Right atrium auricular region (tissue), 2 donors: ENCODE data around the gene STRADA. TPM values are rescaled to one million over a fixed set of nuclear protein-coding genes. Genes with fewer than 3 reads are reported as not detected.
A peak's percentile ranks its signal among the peaks of the same experiment; 100 is the strongest.

ENCODE experiments used
- DNase-seq: peaks from one replicate; pipeline ENCODE4 v3.0.0-alpha.2; 2019; ENCODE audit warnings: low spot score
- H3K27ac ChIP-seq, 2 donors: fragments of 200-600 bp; sonication (generic); 1 replicate in 1 of 2; 2 replicates in 1 of 2; pipeline ENCODE4 v1.5.1; 2016 to 2019
- H3K27me3 ChIP-seq, 2 donors: fragments of 200-600 bp; sonication (generic); one replicate each; pipeline versions ENCODE4 v1.5.1 to v1.6.0; 2017 to 2019
- H3K36me3 ChIP-seq: fragments of 200-600 bp; sonication (generic); one replicate; pipeline ENCODE4 v1.5.1; 2016
- H3K4me1 ChIP-seq, 2 donors: fragments of 200-600 bp; sonication (generic); one replicate each; pipeline versions ENCODE4 v1.5.1 to v1.6.0; 2017 to 2019
- H3K4me3 ChIP-seq, 2 donors: fragments of 200-600 bp; sonication (generic); 1 replicate in 1 of 2; 2 replicates in 1 of 2; pipeline ENCODE4 v1.5.1; 2017 to 2019; ENCODE audit warnings: mild to moderate bottlenecking in 1 of 2, moderate library complexity in 1 of 2
- H3K9me3 ChIP-seq, 2 donors: fragments of 200-600 bp; sonication (generic); one replicate each; pipeline ENCODE4 v1.5.1; 2019
- CTCF ChIP-seq, 2 donors: fragments of 200-600 bp; sonication (generic); IDR thresholded peaks; one replicate each; pipeline ENCODE4 v1.5.1; 2019; ENCODE audit warnings: antibody characterized with exemption in 2 of 2
- total RNA-seq, 2 donors: library from RNA; depleted of rRNA; stranded (reverse); fragments of >200 nt; gene quantifications; one replicate each; pipeline ENCODE4 v1.1.0, GENCODE V29; 2016

STRADA gene, protein sequence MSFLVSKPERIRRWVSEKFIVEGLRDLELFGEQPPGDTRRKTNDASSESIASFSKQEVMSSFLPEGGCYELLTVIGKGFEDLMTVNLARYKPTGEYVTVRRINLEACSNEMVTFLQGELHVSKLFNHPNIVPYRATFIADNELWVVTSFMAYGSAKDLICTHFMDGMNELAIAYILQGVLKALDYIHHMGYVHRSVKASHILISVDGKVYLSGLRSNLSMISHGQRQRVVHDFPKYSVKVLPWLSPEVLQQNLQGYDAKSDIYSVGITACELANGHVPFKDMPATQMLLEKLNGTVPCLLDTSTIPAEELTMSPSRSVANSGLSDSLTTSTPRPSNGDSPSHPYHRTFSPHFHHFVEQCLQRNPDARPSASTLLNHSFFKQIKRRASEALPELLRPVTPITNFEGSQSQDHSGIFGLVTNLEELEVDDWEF
- 10 to 100 TPM; 13.1 to 14.4 TPM for total RNA-seq

GRCh38 chr17:63741408-63742173 lies at the start of gene STRADA:
Gene STRADA (minus strand): TSS chr17:63741799. CDS start chr17:63728369, 13,430 bp downstream.
- Histone ChIP-seq H3K27me3 (no peaks in the 10 kb centered on the region), H3K36me3 (peaks cover 14% of the 10 kb centered on the region), H3K27ac (peak within 1 kb of the TSS; percentile 90 to 94), H3K4me1 (peaks cover 0 to 15% of the 10 kb centered on the region in 2 donors), H3K9me3 (no peaks in the 10 kb centered on the region), H3K4me3 (peak within 1 kb of the TSS; percentile 84 to 94)
- peak; percentile 97 for DNase-seq
- peak in 1 of 2 donors; percentile 25 for TF ChIP-seq CTCF (IDR thresholded peaks at IDR 0.05)

DNA sequence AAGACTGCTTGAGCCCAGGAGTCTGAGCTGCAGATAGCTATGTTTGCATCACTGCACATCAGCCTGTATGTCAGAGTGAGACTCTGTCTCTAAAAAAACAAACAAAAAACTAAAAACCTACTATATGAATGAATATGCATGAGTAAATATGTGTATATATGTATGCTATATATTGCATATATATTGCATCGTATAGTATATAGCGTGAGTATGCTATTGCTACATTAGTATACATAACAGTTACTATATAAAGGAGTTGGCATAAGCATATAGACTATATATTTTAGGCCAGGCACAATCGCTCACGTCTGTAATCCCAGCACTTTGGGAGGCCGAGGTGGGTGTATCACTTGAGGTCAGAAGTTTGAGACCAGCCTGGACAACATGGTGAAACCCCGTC lies 48.5 kb upstream of the STRADA start:
- Histone ChIP-seq H3K9me3 (no peaks in the 10 kb centered on the region), H3K27ac (no peak overlapping the region), H3K4me3 (no peak overlapping the region), H3K36me3 (peaks cover 77% of the 10 kb centered on the region), H3K27me3 (no peaks in the 10 kb centered on the region), H3K4me1 (no peaks in the 10 kb centered on the region)
- DNase-seq, result no peak
- no peak for TF ChIP-seq CTCF (IDR thresholded peaks at IDR 0.05)

- Histone ChIP-seq H3K9me3 (no peaks in the 10 kb centered on the region), H3K4me1 (peaks cover 0 to 5% of the 10 kb centered on the region in 2 donors), H3K27me3 (no peaks in the 10 kb centered on the region), H3K4me3 (no peak overlapping the region), H3K36me3 (peaks cover 48% of the 10 kb centered on the region), H3K27ac (no peak overlapping the region)
- DNase-seq, result no peak
- TF ChIP-seq CTCF (IDR thresholded peaks at IDR 0.05), result no peak
These were observed 45.5 kb upstream of the STRADA start for GRCh38 chr17:63786971-63787711.

DNA sequence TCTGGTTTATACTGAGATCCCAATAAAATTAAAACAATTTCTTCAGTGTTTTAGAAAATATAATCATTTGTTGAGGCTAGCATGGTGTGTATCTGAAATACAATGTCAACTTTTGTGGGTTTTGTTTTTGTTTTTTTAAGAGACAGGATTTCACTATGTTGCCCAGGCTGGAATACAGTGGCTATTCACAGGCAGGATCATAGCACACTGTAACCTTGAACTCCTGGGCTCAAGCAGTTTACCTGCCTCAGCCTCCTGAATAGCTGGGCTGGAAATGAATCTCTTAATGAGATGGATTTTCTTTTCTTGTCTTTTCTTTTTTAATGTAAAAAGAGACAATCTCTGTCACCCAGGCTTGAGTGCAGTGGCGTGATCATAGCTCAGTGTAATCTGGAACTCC lies 44.5 kb upstream of the STRADA start:
- TF ChIP-seq CTCF (IDR thresholded peaks at IDR 0.05), result no peak
- Histone ChIP-seq H3K36me3 (peaks cover 43% of the 10 kb centered on the region), H3K9me3 (no peaks in the 10 kb centered on the region), H3K4me1 (peaks cover 0 to 5% of the 10 kb centered on the region in 2 donors), H3K27me3 (no peaks in the 10 kb centered on the region), H3K4me3 (no peak overlapping the region), H3K27ac (no peak overlapping the region)
- no peak for DNase-seq

DNA sequence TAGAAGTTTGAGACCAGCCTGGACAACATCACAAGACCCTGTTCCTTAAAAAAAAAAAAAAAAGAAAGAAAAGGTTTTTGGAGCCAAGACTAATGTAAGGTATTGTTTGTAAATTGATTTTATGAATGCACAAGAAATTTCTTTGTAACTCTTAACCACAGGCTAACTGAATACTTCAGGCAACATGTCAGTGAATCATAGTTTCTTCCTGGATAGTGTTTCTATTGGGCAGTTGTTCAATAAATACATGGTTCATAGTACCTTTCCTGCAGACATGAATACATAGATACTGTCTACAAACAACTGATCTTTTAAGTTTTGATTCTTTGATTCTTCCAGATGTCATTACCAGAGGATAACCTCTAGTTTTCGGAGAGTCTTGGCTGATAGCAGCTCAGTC lies 44.0 kb upstream of the STRADA start:
- H3K9me3 ChIP-seq, result no peaks in the 10 kb centered on the region
- no peak for TF ChIP-seq CTCF (IDR thresholded peaks at IDR 0.05)
- no peaks in the 10 kb centered on the region for H3K27me3 ChIP-seq
- H3K4me1 ChIP-seq, result peaks cover 0 to 7% of the 10 kb centered on the region in 2 donors
- no peak overlapping the region for H3K4me3 ChIP-seq
- H3K27ac ChIP-seq, result no peak overlapping the region
- DNase-seq, result no peak
- peaks cover 42% of the 10 kb centered on the region for H3K36me3 ChIP-seq
